ENCODE results near the gene DIPK1B.

The DIPK1B gene

GRCh38 chr9:136687721-136688223 is 24.6 kb upstream of the DIPK1B start:
- Histone ChIP-seq H3K9me2 (replicated peaks; ENCODE audit: control insufficient read depth, low read length) (no peaks in the 10 kb centered on the region), H3K27me3 (ENCODE audit: control insufficient read depth, low read length) (peaks cover 23% of the 10 kb centered on the region), H3K36me3 (ENCODE audit: control insufficient read depth, low read length) (no peaks in the 10 kb centered on the region), H3K79me2 (ENCODE audit: control insufficient read depth, low read length) (peaks cover 22% of the 10 kb centered on the region), H3F3A (ENCODE audit: control insufficient read depth, insufficient read depth) (0 out of 2 replicates have a peak, but pooled peaks cover 5% of the 10 kb centered on the region), H3K27ac (ENCODE audit: low read depth, low read length) (no peak overlapping the region), H3K4me3 (ENCODE audit: low read length) (peak overlapping the region; percentile 60), H3K9me3 (ENCODE audit: control insufficient read depth, insufficient read depth, low read length) (no peaks in the 10 kb centered on the region), H4K20me1 (ENCODE audit: control insufficient read depth, insufficient read depth, low read depth, low read length) (peaks cover 9% of the 10 kb centered on the region; the same call in 1 of the 2 replicates), H3K4me2 (ENCODE audit: low read length) (peak overlapping the region; percentile 71), H3K4me1 (ENCODE audit: control insufficient read depth, low read length) (peaks cover 23% of the 10 kb centered on the region)
- TF ChIP-seq EZH2phosphoT487 (IDR thresholded peaks at IDR 0.05; ENCODE audit: borderline replicate concordance, low read length) (no peak), CTCF (IDR thresholded peaks at IDR 0.05; ENCODE audit: low read depth, low read length, poor library complexity, severe bottlenecking) (no peak)

DNA sequence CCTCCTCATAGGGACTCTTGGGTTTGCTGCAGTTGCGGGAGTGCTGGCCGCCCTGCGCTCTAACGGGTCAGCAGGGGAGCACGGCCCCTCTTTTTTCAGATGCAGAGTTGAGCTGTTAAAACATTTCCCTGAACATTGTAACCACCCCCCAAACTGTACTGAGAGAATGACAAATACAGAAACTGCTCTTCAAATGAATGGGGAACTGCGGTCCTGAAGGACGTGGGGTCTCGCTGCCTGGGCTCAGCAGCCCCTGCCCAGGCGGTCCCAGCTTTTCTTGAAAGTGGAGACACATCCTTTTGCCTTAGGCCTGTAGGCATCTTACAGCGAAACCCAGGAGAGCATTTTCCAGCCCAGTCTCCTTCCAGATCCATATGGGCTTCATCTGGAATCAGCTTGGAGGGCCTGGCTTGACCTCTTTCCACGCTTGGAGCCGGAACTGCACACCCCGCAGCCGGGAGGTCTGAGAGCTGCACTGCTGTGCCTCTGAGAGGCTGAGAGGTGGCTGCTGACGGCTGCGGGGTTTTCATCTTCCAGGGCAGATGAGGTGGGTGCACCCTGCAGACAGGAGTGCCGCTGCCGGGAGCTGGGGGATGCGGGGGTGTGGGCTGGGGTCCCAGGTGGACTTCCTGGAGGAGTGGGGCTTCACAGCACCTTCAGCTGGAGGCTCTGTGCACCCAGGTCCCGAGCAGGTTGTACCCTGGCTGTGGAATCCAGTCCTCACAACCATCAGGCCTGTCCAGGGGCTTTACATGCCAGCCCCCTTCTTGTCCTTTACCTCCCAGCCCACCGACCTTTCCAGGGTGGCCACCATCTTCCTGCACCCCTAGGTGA is 23.9 kb upstream of the DIPK1B start:
- H3K36me3 ChIP-seq (ENCODE audit: control insufficient read depth, low read length), result no peaks in the 10 kb centered on the region
- no peaks in the 10 kb centered on the region for H3K9me3 ChIP-seq (ENCODE audit: control insufficient read depth, insufficient read depth, low read length)
- H4K20me1 ChIP-seq (ENCODE audit: control insufficient read depth, insufficient read depth, low read depth, low read length), result peaks cover 9% of the 10 kb centered on the region; the same call in 1 of the 2 replicates
- H3K27me3 ChIP-seq (ENCODE audit: control insufficient read depth, low read length), result peaks cover 29% of the 10 kb centered on the region
- peak overlapping the region; percentile 71; the same call in 1 of the 2 replicates for H3K4me2 ChIP-seq (ENCODE audit: low read length)
- H3K4me1 ChIP-seq (ENCODE audit: control insufficient read depth, low read length), result peaks cover 19% of the 10 kb centered on the region
- TF ChIP-seq EZH2phosphoT487 (IDR thresholded peaks at IDR 0.05; ENCODE audit: borderline replicate concordance, low read length) (no peak), CTCF (IDR thresholded peaks at IDR 0.05; ENCODE audit: low read depth, low read length, poor library complexity, severe bottlenecking) (no peak)
- H3K9me2 ChIP-seq (replicated peaks; ENCODE audit: control insufficient read depth, low read length), result no peaks in the 10 kb centered on the region
- no peak overlapping the region for H3K27ac ChIP-seq (ENCODE audit: low read depth, low read length)
- peaks cover 18% of the 10 kb centered on the region for H3K79me2 ChIP-seq (ENCODE audit: control insufficient read depth, low read length)
- H3F3A ChIP-seq (ENCODE audit: control insufficient read depth, insufficient read depth), result 0 out of 2 replicates have a peak, but pooled peaks cover 5% of the 10 kb centered on the region
- no peak overlapping the region for H3K4me3 ChIP-seq (ENCODE audit: low read length)

- H3K9me2 ChIP-seq (replicated peaks; ENCODE audit: control insufficient read depth, low read length), result no peaks in the 10 kb centered on the region
- H3F3A ChIP-seq (ENCODE audit: control insufficient read depth, insufficient read depth), result 0 out of 2 replicates have a peak, but pooled peaks cover 5% of the 10 kb centered on the region
- TF ChIP-seq CTCF (IDR thresholded peaks at IDR 0.05; ENCODE audit: low read depth, low read length, poor library complexity, severe bottlenecking), result no peak
- TF ChIP-seq EZH2phosphoT487 (IDR thresholded peaks at IDR 0.05; ENCODE audit: borderline replicate concordance, low read length), result no peak
- H3K79me2 ChIP-seq (ENCODE audit: control insufficient read depth, low read length), result peaks cover 17% of the 10 kb centered on the region
- H3K27me3 ChIP-seq (ENCODE audit: control insufficient read depth, low read length), result peaks cover 32% of the 10 kb centered on the region
- H3K4me2 ChIP-seq (ENCODE audit: low read length), result no peak overlapping the region
- H3K36me3 ChIP-seq (ENCODE audit: control insufficient read depth, low read length), result no peaks in the 10 kb centered on the region
- H3K9me3 ChIP-seq (ENCODE audit: control insufficient read depth, insufficient read depth, low read length), result no peaks in the 10 kb centered on the region
- peaks cover 9% of the 10 kb centered on the region; the same call in 1 of the 2 replicates for H4K20me1 ChIP-seq (ENCODE audit: control insufficient read depth, insufficient read depth, low read depth, low read length)
- no peak overlapping the region for H3K27ac ChIP-seq (ENCODE audit: low read depth, low read length)
- no peak overlapping the region for H3K4me3 ChIP-seq (ENCODE audit: low read length)
- H3K4me1 ChIP-seq (ENCODE audit: control insufficient read depth, low read length), result peaks cover 14% of the 10 kb centered on the region
Observed at GRCh38 chr9:136689108-136689460, 23.3 kb upstream of the DIPK1B start.
